ENCODE results near the gene DCHS1.

DNA sequence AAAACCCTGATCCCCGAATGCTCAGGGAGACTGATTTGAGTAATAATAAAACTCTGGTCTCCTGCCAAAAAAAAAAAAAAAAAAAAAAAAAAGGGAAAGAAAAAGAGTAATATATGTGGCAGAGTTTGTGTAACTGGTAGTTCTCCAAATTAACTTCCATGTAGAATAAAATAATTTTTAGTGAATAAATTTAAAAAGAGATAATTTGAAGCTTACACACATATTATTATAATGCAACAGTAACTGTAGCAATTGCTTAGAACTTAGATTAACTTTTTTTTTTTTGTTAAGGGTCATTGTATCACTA lies 38.6 kb upstream of the DCHS1 start:
- TF ChIP-seq ESRRG (CRISPR knock-in tag; IDR thresholded peaks at IDR 0.05) (no peak), CSRNP3 (CRISPR knock-in tag; IDR thresholded peaks at IDR 0.05) (no peak), ARNTL (CRISPR knock-in tag; IDR thresholded peaks at IDR 0.05; ENCODE audit: borderline replicate concordance, low read depth) (no peak), ZFP3 (CRISPR knock-in tag; IDR thresholded peaks at IDR 0.05) (no peak), ZNF70 (CRISPR knock-in tag; IDR thresholded peaks at IDR 0.05) (no peak)

Measured in SK-N-SH treated with all-trans-retinoic acid at 6 μM for 48 hours (cell line).